Effector CD8-positive, alpha-beta T cell (primary cell): ENCODE results near the gene MAGEB17.
"Not testable (repeated sequence)": the region's sequence is repeated elsewhere in the genome, so short reads cannot be mapped to it uniquely, and the experiment has no call there.

ENCODE experiments used
- DNase-seq: peaks from one replicate; lab custom pipeline; 2025; lab: John Stamatoyannopoulos, UW

MAGEB17 gene

DNA sequence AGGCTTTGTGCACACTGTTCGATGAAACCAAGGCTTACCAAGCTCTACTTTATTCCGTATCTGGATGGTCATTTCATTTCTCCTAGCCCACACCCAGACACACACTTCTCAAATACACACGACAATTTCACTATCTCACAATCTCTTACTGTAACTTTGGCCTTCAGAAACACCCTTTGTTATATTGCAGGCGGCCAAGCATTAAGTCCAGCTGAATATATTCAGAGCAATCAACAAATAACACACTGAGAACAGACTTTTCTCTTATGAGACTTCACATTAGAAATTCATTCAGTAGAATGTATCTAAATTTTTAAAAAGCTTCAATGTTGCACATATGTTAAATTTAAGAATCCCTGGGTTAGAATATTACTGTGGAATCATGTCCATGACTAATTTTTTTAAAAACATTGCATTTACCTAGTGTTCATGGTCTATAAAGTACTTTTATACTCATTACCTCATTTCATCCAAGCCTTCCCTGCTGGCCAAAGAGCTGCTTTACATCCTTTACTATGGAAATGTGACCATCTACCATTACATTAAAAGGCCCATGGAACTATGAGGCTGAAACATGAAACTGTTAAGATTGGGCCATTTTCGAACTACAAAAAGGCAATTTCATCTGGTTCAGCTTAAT lies 10.5 kb upstream of the MAGEB17 start:
- no peak for DNase-seq

DNA sequence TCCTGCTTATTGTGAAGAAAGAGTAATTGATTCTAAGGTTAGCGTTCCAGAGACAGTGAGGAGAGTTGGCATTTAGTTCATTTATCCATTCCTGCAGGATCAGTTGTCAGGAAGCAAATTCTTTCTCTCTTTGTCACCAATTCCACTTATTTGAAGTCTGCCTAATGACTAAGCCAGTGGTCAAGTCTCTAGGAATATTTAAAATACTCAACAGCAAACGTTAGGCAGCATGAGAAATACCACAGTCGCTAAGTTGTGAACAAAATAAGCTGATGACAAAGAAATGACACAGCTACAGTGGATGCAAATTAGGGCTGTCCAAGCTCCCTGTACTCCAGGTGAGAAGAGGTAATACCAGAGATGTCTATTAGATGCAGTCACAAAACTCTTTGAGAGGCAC lies 6.6 kb upstream of the MAGEB17 start:
- DNase-seq: no peak

GRCh38 chrX:16161173-16161572 lies 6.1 kb upstream of the MAGEB17 start:
- DNase-seq: not testable (repeated sequence)

DNA sequence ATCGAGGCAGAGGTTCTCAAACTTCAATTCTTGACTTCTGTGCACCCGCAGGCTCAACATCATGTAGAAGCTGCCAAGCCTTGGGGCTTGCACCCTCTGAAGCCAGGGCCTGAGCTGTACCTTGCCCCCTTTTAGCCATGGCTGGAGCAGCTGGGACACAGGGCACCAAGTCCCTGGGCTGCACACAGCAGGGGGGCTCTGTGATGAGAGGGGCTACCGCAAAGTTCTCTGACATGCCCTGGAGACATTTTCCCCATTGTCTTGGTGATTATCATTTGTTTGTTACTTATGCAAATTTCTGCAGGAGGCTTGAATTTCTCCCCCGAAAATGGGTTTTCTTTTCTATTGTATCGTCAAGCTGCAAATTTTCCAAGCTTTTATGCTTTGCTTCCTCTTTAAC lies 4.9 kb upstream of the MAGEB17 start:
- DNase-seq: no peak

GRCh38 chrX:16164748-16165147 lies 2.5 kb upstream of the MAGEB17 start:
- no peak for DNase-seq

DNA sequence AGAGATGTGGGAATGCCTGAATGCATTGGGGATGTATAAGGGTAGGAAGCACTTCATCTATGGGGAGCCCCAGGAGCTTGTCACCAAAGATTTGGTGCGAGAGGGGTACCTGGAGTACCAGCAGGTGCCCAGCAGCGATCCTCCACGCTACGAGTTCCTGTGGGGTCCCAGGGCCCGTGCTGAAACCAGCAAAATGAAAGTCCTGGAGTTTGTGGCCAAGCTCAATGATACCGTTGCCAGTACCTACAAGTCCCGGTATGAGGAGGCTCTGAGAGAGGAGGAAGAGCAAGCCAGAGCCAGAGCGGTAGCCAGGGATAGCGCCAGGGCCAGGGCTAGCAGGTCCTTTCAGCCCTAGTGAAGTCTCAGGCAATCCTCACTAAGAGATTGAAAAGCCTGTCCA lies 3.8 kb downstream of the MAGEB17 start:
- DNase-seq: no peak

GRCh38 chrX:16171944-16172343 lies 4.7 kb downstream of the MAGEB17 start:
- no peak for DNase-seq

GRCh38 chrX:16172391-16172790 lies 5.1 kb downstream of the MAGEB17 start:
- no peak for DNase-seq

DNA sequence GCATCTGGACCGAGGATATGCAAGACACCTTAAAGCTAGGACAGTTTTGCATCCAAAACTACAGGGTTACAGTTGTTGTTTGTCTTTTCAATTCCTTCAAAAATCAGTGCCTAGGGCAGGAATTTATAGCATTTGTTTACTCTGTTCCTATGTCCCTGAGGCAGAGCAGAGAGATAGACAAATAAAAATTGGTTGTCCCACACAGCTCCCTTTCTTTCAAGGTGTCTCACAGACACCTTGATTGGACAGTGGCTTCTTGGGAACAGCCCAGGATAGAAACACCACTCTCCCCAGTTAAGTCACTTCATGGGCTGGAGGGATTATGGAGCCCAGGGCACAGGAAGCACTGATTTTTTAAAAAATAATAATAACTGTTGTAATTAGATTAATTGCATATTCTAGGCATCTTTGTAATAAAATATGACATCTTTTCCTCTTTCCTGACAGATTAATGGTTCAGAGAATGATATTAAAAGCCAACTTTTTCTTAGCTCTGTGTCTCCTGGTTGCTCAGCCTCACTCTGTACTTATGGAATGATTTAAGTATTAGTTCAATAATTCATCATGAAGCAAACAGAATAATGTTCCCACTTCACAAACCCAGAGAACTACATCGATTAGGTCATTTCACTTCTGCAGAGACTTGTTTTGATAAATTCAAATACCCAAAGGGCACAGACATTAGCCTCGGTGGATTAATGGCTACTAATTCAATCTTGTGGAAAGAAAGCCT lies 8.2 kb downstream of the MAGEB17 start:
- DNase-seq: no peak

- DNase-seq: no peak
Observed at GRCh38 chrX:16177260-16177659, 10.0 kb downstream of the MAGEB17 start.

- DNase-seq: not testable (repeated sequence)
Observed at GRCh38 chrX:16183843-16184242, 16.6 kb downstream of the MAGEB17 start.

DNA sequence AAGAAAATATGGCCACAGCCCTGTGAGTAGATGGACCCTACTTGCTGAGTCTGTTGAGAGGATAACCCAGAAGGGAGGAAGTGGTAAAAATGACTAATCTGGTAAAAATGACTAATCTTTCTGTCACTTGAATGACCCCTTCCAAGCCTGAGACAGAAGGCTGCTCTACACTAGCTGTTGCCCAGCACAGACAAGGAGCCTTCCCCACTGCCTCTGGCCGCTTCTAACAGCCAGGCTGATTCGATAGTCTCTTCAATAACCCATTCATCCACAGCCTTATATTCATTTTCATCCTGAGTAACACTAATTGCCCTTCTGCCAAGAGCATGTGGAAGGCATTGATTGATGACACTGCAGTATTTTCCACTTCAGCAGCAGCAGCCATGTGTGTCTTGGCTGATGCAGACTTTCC lies 18.4 kb downstream of the MAGEB17 start:
- DNase-seq: no peak

DNA sequence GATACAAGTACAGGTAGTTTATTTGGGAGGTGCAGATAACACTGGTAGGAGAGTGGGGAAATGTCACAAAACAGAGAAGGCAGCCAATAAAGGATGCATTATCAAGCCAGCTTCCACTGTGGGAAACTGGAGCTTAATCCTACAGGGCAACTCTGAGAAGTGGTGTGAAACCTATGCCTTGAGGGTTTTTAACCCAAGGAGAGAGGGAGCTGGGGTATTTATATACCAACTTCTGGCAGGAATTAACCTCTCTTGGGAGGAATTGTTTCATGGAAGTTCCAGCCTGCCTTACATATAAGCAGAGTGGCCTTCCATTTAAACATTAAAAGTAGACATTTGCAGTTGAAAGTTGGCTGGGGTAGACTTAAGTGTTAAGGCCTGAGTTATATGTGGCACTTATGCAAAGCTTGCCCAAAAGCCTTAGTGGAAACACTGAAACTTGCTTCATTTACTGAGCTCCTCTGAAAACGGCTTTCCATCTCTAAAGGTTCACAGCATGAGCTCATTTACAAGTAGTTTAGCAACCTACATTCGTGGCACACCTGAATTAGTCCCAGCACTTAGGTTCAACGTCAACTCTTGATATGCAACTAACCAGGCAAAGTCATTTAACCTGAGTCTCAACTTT lies 19.2 kb downstream of the MAGEB17 start:
- no peak for DNase-seq

DNA sequence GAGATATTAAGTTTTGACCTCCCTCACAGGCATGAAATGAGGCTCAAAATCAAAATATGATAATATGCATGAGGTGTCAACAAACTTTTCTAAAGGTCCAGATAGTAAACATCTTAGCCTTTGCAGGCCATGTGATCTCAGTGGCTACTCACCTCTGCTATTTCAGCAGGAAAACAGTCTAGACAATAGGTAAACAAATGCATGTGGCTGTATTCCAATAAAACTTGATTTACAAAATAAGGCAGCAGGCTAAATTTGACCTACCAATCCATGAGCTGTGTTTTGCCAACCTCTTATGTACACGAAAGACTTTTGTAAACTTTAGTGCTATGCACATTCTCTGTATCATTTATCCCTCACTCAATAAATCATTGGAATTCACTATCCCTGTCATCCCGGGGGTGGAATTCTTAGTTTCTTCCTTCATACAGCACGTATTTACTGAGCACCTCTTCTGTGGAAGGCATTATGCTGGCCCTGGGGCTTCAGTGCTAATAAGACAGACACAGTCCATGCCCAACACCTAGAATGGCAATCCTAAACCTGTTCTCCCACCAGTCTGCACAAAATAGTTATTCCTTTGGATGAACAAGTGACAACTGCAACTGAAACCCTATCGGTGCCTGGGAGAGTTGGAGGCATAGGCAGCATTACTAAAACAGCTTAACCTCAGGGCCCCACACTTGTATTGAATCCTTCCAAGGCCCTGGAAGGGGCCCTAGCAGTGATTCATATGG lies 19.9 kb downstream of the MAGEB17 start:
- no peak for DNase-seq

GRCh38 chrX:16188687-16189086 lies 21.4 kb downstream of the MAGEB17 start:
- DNase-seq: no peak

- DNase-seq: no peak
Observed at GRCh38 chrX:16191605-16192004, 24.3 kb downstream of the MAGEB17 start.

DNA sequence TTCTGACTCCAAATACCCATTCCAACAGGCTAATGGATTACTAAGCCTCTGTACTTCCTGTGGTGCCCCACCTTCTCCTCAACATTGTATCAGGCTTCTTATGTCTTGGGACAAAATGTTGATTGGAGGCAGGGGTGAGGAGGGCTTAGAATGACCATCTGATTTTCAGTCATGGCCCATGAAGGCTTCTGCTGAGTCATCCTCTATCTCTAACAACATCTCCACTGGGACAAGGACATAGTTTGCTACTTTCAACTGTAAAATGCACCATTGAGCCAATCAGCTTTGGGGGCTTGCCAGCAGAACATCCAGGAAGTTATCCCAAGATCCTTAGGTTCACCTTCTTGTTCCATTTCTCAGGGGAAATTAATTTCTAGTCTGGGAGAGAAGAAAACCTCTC lies 29.5 kb downstream of the MAGEB17 start:
- no peak for DNase-seq

DNA sequence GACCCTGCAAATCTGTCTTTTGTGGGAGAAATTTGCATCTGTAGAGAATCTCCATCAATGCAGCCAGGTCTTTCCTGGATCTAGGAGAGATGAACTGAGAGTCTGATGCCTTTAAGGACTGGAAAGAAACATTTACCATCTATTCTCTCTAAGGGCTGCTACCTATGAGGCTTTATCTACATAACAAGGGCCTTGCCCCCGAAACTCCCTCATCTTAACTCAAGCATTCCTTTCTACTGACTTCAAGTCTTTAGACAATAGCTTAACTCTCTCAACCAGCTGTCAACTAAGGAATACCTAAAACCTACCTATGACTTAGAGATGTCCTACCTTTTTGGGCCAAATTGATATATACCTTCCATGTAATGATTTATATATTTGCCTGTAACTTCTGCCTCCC lies 32.1 kb downstream of the MAGEB17 start:
- DNase-seq: no peak

DNA sequence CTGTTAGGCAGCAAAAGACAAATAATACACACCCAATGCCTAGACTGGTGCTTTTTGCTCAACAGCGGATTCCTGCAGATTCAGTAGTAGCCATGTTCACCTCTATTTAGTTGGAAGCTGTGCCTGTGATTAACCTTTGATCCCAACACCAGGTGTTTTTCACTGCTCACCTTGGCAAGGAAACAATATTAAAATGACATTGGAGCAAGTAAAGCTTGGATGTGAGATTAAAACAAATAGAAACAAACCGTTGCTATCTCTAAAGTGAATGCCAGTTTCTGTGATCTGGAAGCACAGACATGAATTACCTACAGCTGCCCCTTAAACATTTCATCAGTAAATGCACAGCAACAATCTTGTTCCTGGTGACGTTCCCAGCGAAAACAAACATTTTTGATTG lies 35.7 kb downstream of the MAGEB17 start:
- DNase-seq: no peak

DNA sequence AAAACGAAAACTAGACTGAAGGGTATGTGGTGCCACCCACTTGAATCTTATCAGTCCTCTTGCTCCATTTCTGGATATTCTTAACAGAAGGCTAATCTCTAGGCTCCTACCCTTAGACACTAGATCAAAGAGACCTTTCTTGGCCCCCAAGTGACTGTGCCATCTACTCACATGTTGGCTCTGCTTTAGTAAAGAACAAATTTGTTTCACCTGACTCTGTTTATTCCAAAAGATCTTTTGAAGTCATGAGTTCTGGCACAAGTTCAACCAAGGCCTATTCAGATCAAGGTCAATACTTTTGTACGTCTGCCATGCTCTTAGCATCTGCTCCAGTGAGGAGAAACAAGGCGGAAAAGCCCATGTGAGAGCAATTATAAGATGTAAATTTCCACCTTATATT lies 37.3 kb downstream of the MAGEB17 start:
- DNase-seq: no peak

- DNase-seq: no peak
Observed at GRCh38 chrX:16205840-16206239, 38.6 kb downstream of the MAGEB17 start.

DNA sequence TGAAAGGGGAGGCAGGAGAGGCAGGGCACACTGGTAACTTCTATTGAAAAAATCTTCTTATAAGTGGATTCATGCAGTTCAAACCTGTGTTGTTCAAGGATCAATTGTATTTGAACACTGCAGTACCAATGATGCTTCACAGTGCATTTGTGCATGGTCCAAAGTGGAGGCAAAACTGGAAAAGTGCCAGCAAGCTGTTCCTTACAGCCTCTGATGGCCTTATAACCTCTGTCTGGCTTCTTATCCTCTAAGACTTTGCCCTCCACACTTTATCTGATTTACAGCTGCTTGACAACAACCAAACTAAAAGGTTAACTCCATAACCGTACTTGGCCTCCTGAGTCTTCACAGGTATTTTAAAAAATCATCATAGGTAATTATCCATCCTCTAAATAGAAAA lies 40.4 kb downstream of the MAGEB17 start:
- DNase-seq: no peak

DNA sequence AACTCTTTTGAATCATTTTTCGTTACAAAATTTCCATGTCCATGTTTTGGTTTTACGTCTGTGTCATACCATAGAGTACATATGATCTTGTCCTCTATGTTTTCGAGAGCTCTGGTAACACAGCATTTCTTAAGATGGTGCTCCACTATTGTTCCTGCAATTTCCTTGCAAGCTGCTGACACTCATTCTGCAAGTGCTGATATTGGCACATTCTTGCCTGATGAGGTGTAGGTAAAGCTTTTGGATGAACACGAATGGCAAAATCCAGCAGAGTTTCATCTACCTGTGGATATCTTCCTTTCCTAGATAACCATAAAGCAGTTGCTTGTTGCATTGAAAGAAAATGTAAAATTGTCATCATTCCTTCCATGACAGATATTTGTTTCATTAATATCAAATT lies 41.3 kb downstream of the MAGEB17 start:
- DNase-seq: no peak
